Stimulated activated naive CD4-positive, alpha-beta T cell (primary cell): ENCODE measurements around the gene TSC22D3.
"Not testable (repeated sequence)": the region's sequence is repeated elsewhere in the genome, so short reads cannot be mapped to it uniquely, and the experiment has no call there.

Experiments used
- DNase-seq, 6 experiments: peaks; one replicate each; lab custom pipeline; 2025; lab: John Stamatoyannopoulos, UW

TSC22D3 gene

DNA sequence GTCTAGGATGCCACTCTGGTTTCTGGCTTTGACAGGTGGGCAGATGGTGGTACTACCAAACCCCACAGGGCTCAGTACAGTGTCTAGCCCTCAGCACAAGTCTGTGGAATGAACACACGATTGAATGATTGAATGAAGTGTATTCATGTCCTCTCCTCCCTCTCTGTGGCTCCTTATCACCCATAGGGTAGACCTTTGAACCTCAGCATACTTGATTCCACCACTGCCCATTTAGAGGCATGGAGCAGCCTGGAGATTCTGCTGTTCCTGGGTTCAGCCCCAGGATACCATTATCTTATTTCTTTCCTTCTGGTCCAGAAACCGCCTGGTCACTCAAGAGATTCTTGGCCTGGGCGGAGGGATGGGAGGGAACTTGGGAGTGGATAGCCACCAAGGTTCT is 93.3 kb downstream of the TSC22D3 start:
- DNase-seq = no peak

DNA sequence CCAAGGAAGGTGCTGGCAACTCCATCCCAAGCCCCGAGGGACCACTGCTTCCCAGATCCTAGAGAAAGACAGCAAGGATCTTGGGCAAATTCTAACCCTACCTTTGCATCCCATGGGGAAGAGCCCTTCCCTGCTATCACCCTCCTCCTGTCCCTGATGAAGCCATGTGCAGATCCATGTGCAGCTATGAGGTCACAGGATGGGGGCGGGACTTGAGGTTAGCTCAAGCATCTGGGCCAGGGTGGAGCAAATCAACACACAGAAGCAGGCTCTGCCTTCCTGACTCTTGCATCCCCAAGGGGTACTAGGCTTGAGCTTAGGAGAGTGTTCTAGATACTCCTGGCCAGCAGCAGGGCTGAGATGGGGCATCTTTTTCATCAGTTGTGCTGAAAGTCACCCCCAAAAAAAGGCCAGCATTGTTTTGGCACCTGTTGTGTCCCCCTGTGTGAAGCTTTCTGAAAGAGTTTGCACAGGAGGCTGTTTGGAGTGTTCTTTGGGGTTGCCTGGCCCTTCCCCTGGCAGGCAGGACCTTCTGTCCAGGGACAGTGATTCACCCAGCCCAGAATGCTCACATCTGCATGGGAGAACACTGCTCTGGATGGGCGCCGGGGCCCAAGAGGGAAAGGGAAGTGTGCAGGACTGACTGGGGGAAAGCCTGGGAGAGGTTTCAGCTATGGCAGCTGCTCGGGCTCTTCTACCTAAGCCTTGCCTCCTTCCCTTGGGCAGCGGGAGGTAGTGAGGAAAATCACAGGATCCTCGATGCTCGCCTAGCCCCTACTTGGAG is 96.4 kb downstream of the TSC22D3 start:
- peak; percentile 32 to 79 (median 66) for DNase-seq

DNA sequence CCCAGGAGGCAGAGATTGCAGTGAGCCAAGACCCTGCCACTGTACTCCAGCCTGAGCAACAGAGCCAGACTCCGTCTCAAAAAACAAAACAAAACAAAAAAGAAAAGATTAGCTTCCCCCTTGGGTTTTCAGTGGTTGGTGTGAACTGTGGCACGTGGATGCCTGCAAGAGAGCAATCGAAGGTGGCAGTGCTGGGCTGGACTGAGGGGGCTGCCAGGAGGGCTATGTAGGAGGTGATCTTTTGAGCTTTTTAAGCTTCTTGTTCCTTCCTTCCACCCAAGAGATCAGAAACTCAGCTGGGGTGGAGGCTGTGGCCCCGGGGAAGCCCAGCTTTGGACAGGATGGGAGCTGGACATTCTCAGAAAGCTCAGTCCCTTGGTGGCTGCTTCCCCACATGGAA is 97.7 kb downstream of the TSC22D3 start:
- no peak for DNase-seq

GRCh38 chrX:107677501-107677901 is 98.1 kb downstream of the TSC22D3 start:
- peak in 1 of 6 experiments; percentile 28 for DNase-seq

DNA sequence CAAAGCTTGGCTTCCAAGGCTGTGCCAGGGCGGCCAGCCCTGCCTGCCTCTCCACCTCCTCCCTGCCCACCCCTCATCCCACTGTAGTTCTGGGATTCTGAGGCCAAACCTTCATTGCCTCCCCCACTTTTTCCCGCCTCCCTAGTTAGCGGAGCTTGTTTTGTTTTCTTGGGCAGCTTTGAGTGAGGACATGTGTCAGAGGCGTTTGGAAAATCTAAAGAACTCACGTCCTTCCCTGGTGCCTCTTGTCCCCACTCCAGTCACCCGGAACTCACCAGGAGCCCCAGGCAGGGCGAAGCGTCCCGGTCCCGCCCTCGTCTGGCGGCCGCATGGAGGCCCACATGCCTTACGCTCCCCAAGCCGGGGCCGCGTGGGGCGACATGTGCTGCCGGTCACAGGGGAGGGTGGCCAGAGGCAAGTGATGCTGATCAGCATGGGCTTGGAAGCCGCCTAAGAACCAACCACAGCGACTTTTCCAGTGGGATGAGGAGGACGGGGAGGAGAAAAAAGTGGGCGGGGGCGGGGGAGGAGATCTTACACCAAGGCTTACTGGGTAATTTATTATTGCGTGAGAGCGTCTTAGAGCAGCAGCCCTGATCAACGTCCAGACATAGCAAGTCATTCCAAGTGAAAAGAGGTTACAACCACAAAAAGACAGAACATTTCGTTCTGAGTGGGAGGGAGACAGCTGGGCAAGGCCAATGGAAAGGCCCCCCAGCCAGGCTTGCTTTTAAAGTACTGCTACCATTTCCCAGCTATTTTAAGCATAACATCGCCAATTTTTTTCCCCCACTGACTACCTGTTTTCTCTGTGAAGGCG is 98.8 kb downstream of the TSC22D3 start:
- DNase-seq = peak; percentile 12 to 56 (median 31)

DNA sequence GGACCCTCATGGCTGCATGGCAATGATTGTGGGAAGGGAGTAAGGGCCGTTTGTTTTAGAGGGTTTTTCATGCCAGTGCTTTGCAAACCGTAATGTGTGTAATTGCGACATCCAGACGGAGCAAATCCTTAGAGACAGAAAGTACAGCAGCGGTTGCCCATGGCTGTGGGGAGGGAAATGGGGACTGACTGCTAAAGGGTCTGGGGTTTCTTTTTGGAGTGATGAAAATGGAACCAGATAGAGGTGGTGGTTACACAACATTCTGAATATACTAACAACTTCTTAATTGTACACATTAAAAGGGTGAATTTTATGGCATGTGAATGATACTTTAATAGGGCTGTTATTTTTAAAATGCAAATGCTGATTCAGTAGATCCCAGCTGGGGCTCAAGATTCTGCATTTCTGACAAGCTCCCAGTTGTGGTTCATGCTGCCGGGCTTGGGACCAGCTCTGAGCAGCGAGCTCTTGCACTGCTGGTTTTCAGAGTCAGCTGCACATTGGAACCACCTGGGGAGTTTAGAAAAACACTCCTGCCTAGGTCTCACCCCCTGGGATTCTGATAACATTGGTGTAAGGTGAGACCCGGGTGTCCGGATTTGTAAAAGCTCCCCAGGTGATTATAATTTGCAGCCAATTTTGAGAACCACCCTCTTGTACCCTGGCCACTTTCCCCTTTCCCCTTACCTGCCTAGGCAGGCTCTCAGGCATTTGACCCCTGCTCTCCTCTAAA is 99.6 kb downstream of the TSC22D3 start:
- peak in 3 of 6 experiments; percentile 10 to 50 (median 30) for DNase-seq

GRCh38 chrX:107675365-107675654 is 100.3 kb downstream of the TSC22D3 start:
- no peak for DNase-seq

- DNase-seq = peak in 5 of 6 experiments; percentile 55 to 89 (median 75)
Observed at GRCh38 chrX:107674480-107675364, 100.9 kb downstream of the TSC22D3 start.

DNA sequence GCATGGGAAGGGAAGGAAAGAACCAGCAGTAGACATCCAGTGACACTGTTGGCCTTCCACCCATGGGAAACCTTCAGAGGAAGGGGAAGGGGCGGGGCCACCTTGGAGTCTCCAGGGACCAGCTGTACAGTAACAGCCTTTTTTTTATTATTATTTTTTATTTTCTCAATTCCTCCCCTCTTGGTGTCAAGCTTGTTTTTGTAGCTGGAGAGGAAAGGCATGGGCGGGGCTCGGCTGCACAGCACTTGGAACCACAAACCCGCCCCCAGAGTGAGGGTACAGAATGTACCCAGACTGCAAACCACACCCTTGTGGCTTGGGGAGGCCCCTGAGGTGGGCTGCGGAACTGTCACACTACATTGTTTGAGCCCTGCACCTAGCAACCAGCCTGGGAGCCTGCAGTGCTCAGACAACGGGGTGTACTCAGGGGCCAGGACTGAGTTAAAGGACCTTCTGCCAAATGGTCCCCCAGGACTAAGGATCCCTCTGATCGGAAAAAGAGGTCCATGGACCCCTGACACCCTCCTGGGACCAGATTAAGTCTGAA is 101.6 kb downstream of the TSC22D3 start:
- peak; percentile 82 to 97 (median 89) for DNase-seq

- peak in 1 of 6 experiments; percentile 41 for DNase-seq
Observed at GRCh38 chrX:107673431-107673830, 102.2 kb downstream of the TSC22D3 start.

- DNase-seq = peak; percentile 63 to 91 (median 76)
Observed at GRCh38 chrX:107672955-107673378, 102.6 kb downstream of the TSC22D3 start.

GRCh38 chrX:107671256-107671655 is 104.3 kb downstream of the TSC22D3 start:
- DNase-seq = not testable (repeated sequence)

- DNase-seq = no peak
Observed at GRCh38 chrX:107669885-107670628, 105.5 kb downstream of the TSC22D3 start.

DNA sequence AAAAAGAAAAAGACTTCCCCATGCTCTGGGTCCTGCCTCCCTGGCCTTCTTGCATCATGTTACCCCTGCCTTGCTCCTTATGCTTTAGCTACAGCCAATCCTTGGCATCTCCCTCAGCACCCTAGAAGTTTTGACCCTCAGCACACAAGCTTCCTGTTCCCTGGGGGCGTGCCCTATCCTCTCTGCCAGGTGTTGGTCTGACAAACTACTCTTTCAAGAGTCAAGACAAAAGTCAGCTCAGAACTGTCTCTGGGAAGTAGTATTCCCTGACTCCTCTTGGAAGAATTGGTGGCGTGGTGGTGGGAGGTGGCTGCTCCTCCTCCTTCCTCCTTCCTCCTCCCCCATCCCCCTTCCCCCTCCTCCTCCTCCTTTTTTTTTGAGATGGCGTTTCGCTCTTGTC is 106.3 kb downstream of the TSC22D3 start:
- DNase-seq = no peak

DNA sequence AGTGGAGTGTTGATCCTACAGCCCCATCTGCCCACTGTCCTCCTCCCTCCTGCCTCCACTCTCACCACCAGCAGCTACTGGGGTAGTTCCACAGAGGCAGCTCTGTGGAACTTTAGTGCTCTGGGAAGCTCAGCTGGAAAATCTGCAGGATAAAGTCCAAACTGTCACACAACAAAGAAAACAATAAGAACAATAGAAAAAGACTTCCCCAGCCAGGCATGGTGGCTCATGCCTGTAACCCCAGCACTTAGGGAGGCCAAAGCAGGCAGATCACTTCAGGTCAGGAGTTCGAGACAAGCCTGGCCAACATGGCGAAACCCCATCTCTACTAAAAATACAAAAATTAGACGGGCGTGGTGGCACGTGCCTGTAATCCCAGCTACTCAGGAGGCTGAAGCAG is 106.9 kb downstream of the TSC22D3 start:
- DNase-seq = not testable (repeated sequence)

DNA sequence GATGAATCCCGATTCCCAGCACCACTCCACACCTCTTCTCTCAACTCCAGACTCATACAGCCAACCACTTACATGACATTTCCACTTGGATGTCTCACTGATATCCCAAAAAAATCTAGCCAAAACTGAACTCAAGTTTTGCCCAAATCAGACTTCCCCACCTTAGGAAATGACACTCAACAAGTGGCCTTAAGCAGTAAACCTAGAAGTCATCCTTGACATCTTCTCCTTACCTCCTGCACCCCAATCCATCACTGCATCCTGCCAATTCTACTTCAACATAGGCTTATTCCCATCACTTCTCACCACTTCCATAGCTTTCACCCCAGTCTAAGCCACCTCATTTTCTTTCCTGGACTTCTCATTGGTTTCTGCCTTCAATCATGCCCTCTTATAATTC is 108.2 kb downstream of the TSC22D3 start:
- DNase-seq = no peak

GRCh38 chrX:107666931-107667330 is 108.7 kb downstream of the TSC22D3 start:
- DNase-seq = no peak
